Cardiac muscle cell (in vitro differentiated cells and primary cell): ENCODE measurements around the gene MUSTN1. TPM values are rescaled to one million over a fixed set of nuclear protein-coding genes. Genes with fewer than 3 reads are reported as not detected.

Source experiments
- DNase-seq, 2 donors: peaks; one replicate each; pipeline versions ENCODE4 v3.0.0 to v3.0.0-alpha.2; 2010 to 2017; ENCODE audit warnings: low read depth in 1 of 2, low spot score in 1 of 2
- H3K27ac ChIP-seq: fragments of 200-600 bp; sonication (generic); 2 replicates; pipeline ENCODE4 v1.5.1; 2016
- H3K27me3 ChIP-seq: fragments of 200-600 bp; sonication (generic); 2 replicates; pipeline ENCODE4 v1.6.0; 2016; ENCODE audit warnings: control low read depth
- H3K36me3 ChIP-seq: fragments of 200-600 bp; sonication (generic); 2 replicates; pipeline ENCODE4 v1.5.1; 2016; ENCODE audit warnings: control low read depth
- H3K4me1 ChIP-seq: fragments of 200-600 bp; sonication (generic); 2 replicates; pipeline ENCODE4 v1.8.1; 2017; ENCODE audit warnings: low read depth, mild to moderate bottlenecking, mixed run types
- H3K4me3 ChIP-seq: fragments of 200-600 bp; sonication (generic); 2 replicates; pipeline ENCODE4 v1.5.1; 2016; ENCODE audit warnings: mild to moderate bottlenecking
- H3K9me3 ChIP-seq: fragments of 200-600 bp; sonication (generic); 2 replicates; pipeline ENCODE4 v1.5.1; 2017; ENCODE audit warnings: low read depth, mild to moderate bottlenecking, control low read depth
- polyA plus RNA-seq: library from polyadenylated mRNA; unstranded; fragments of >200 nt; fragmentation: Nextera tagmentation; extraction: Ambion mirVana; gene quantifications from 2 replicates; pipeline ENCODE4 v1.2.1, GENCODE V29; 2016
- total RNA-seq: library from RNA; depleted of rRNA; stranded (reverse); fragments of >200 nt; gene quantifications from 2 replicates; pipeline ENCODE4 v1.2.3, GENCODE V29; 2016
- TF ChIP-seq, protein P1 (sequence below): IDR thresholded peaks from 2 replicates; pipeline ENCODE4 v1.5.1; 2012; ENCODE audit warnings: low read depth, mild to moderate bottlenecking, low read length

MUSTN1 gene
- total and polyA plus RNA-seq, 2 experiments from 2014 or later: not detected

- DNase-seq: no peak
- TF ChIP-seq, protein P1, sequence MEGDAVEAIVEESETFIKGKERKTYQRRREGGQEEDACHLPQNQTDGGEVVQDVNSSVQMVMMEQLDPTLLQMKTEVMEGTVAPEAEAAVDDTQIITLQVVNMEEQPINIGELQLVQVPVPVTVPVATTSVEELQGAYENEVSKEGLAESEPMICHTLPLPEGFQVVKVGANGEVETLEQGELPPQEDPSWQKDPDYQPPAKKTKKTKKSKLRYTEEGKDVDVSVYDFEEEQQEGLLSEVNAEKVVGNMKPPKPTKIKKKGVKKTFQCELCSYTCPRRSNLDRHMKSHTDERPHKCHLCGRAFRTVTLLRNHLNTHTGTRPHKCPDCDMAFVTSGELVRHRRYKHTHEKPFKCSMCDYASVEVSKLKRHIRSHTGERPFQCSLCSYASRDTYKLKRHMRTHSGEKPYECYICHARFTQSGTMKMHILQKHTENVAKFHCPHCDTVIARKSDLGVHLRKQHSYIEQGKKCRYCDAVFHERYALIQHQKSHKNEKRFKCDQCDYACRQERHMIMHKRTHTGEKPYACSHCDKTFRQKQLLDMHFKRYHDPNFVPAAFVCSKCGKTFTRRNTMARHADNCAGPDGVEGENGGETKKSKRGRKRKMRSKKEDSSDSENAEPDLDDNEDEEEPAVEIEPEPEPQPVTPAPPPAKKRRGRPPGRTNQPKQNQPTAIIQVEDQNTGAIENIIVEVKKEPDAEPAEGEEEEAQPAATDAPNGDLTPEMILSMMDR: no peak
- H3K9me3 ChIP-seq: no peaks in the 10 kb centered on the region
- no peaks in the 10 kb centered on the region for H3K4me1 ChIP-seq
- no peaks in the 10 kb centered on the region for H3K36me3 ChIP-seq
- H3K4me3 ChIP-seq: no peak overlapping the region
- H3K27me3 ChIP-seq: no peaks in the 10 kb centered on the region
- H3K27ac ChIP-seq: no peak overlapping the region
Observed at GRCh38 chr3:52829482-52829881, 5.3 kb downstream of the MUSTN1 start.

DNA sequence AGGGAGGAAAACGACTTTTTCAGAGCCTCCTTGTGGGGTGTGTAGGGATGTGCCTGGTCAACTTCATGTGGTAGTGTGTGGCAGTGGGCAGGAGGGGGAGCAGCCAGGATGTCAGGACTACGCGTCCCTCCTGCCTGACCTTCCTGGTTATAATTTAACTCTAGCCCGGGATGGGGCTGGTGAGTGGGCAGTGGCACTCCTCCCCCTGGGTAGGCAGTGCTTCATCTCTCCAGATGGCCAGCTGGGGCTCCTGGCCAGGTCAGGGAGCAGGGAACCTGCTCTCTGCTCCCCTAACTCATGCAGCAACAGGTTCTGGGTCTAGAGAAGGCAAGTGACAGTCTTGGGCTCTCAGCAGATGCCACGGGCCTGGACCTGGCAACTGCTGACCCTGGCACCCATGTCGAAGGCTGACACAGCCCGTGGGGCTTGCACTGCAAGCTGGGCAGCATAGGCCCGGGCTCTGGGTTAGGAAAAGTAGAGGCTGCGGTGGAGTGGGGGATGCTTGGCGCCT lies 6.9 kb downstream of the MUSTN1 start:
- Histone ChIP-seq H3K4me1 (no peaks in the 10 kb centered on the region), H3K4me3 (no peak overlapping the region), H3K36me3 (no peaks in the 10 kb centered on the region), H3K27ac (no peak overlapping the region), H3K27me3 (no peaks in the 10 kb centered on the region), H3K9me3 (no peaks in the 10 kb centered on the region)
- TF ChIP-seq, protein P1: peak; percentile 10
- no peak for DNase-seq

- H3K27me3 ChIP-seq: no peaks in the 10 kb centered on the region
- H3K4me3 ChIP-seq: no peak overlapping the region
- H3K36me3 ChIP-seq: no peaks in the 10 kb centered on the region
- H3K27ac ChIP-seq: no peak overlapping the region
- TF ChIP-seq, protein P1: no peak
- H3K9me3 ChIP-seq: no peaks in the 10 kb centered on the region
- H3K4me1 ChIP-seq: no peaks in the 10 kb centered on the region
- DNase-seq: peak in 1 of 2 donors; percentile 23
Observed at GRCh38 chr3:52827441-52827840, 7.4 kb downstream of the MUSTN1 start.

- no peaks in the 10 kb centered on the region for H3K36me3 ChIP-seq
- H3K27ac ChIP-seq: no peak overlapping the region
- H3K4me1 ChIP-seq: peaks cover 5% of the 10 kb centered on the region
- H3K4me3 ChIP-seq: no peak overlapping the region
- no peak for DNase-seq
- no peaks in the 10 kb centered on the region for H3K9me3 ChIP-seq
- TF ChIP-seq, protein P1: no peak
- H3K27me3 ChIP-seq: no peaks in the 10 kb centered on the region
Observed at GRCh38 chr3:52824037-52824436, 10.8 kb downstream of the MUSTN1 start.

DNA sequence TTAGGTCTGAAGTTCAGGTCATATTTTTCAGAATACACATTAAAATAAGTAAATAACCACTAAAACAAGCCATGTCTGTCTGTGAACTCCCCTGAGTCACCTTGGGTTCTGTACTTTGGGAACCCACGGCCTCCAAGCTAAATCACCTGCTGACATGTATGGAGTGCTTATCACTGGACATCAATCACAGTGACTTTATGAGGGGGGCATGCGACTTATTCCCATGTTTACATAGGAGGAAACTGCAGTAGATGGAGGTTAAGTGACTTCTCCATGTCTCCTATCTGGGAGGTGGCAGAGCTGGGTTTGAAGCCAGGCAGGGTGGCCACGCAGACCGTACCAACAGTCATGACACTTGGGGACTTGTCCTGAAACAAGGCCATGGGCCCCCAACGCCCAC lies 12.5 kb downstream of the MUSTN1 start:
- Histone ChIP-seq H3K4me3 (no peak overlapping the region), H3K27me3 (no peaks in the 10 kb centered on the region), H3K27ac (no peak overlapping the region), H3K36me3 (no peaks in the 10 kb centered on the region), H3K9me3 (no peaks in the 10 kb centered on the region), H3K4me1 (peaks cover 5% of the 10 kb centered on the region)
- TF ChIP-seq, protein P1: no peak
- no peak for DNase-seq
